Right ventricle myocardium inferior (tissue), 1 donor: ENCODE measurements around the gene NET1. TPM values are rescaled to one million over a fixed set of nuclear protein-coding genes. Genes with fewer than 3 reads are reported as not detected.
A peak's percentile ranks its signal among the peaks of the same experiment; 100 is the strongest.

Source experiments
- ATAC-seq: fragments of 200-7000 bp; cut with Tn5 transposase; one replicate; pipeline ENCODE4 v1.9.1; 2020; ENCODE audit warnings: mild to moderate bottlenecking, moderate library complexity
- DNase-seq: peaks from one replicate; pipeline ENCODE4 v3.0.0; 2021; ENCODE audit errors: missing footprints
- intact Hi-C: fragments of 100-400 bp; cut with DNase I; formaldehyde crosslinking; loops from one replicate; pipeline ENCODE4 v1.11.0; 2022
- total RNA-seq: library from RNA; stranded (reverse); fragmentation: NEBNext Ultra II Directional; extraction: Animal tissue kit (Norgen Biotek cat#: 25700); gene quantifications from one replicate; pipeline ENCODE4 v1.2.1, GENCODE V29; 2021
- donor health status: DM: no; HTN: yes; CAD: no; lungs with severe emphysema.

Gene NET1
- total RNA-seq, 1 donor from 2014 or later, result 16.2 TPM

- ATAC-seq (peak; percentile 48), DNase-seq (no peak)
- intact Hi-C loops, result loop anchor here (5.0 kb wide), 1 partner anchor 587 kb away; no protein-coding TSS in a partner anchor
Observed at GRCh38 chr10:5434017-5434753, 21.8 kb downstream of the NET1 start.

- intact Hi-C loops, result no loop called here
- ATAC-seq (no peak), DNase-seq (no peak)
Observed at GRCh38 chr10:5435328-5435727, 23.0 kb downstream of the NET1 start.

GRCh38 chr10:5440206-5440605, 27.8 kb downstream of the NET1 start:
- intact Hi-C loops, result loop anchor here (5.0 kb wide), 1 partner anchor 432 kb away; no protein-coding TSS in a partner anchor
- ATAC-seq, result no peak

GRCh38 chr10:5441106-5441505, 28.7 kb downstream of the NET1 start:
- ATAC-seq (no peak), DNase-seq (no peak)
- intact Hi-C loops, result loop anchor here (5.0 kb wide), 1 partner anchor 431 kb away; no protein-coding TSS in a partner anchor

More at GRCh38 chr10:5440206-5440605, 27.8 kb downstream of the NET1 start:
- DNase-seq, result no peak

- no peak for ATAC-seq
- no peak for DNase-seq
- intact Hi-C loops, result loop anchor here (1.0 to 5.0 kb wide), 2 partner anchors 181 to 430 kb away; no protein-coding TSS in a partner anchor
Observed at GRCh38 chr10:5442065-5442989, 30.0 kb downstream of the NET1 start.

GRCh38 chr10:5442990-5443370, 30.6 kb downstream of the NET1 start:
- no peak for ATAC-seq
- DNase-seq, result no peak
- intact Hi-C loops, result loop anchor here (1.0 to 5.0 kb wide), 2 partner anchors 180 to 429 kb away; no protein-coding TSS in a partner anchor

GRCh38 chr10:5443429-5443828, 31.1 kb downstream of the NET1 start:
- no peak for ATAC-seq
- no peak for DNase-seq
- intact Hi-C loops, result loop anchor here (5.0 kb wide), 1 partner anchor 429 kb away; no protein-coding TSS in a partner anchor

GRCh38 chr10:5445006-5445405, 32.6 kb downstream of the NET1 start:
- DNase-seq (no peak), ATAC-seq (no peak)
- intact Hi-C loops, result loop anchor here (5.0 kb wide), 1 partner anchor 102 kb away; no protein-coding TSS in a partner anchor

GRCh38 chr10:5446390-5446926, 34.1 kb downstream of the NET1 start:
- peak; percentile 96 for ATAC-seq
- intact Hi-C loops, result loop anchor here (5.0 kb wide), 1 partner anchor 101 kb away; no protein-coding TSS in a partner anchor

GRCh38 chr10:5447056-5447455, 34.7 kb downstream of the NET1 start:
- no peak for DNase-seq
- no peak for ATAC-seq
- intact Hi-C loops, result loop anchor here (5.0 kb wide), 1 partner anchor 100 kb away; no protein-coding TSS in a partner anchor

More at GRCh38 chr10:5446390-5446926, 34.1 kb downstream of the NET1 start:
- peak; percentile 95 for DNase-seq

GRCh38 chr10:5447611-5448071, 35.3 kb downstream of the NET1 start:
- intact Hi-C loops, result loop anchor here (5.0 kb wide), 1 partner anchor 100 kb away; no protein-coding TSS in a partner anchor
- ATAC-seq, result no peak
- DNase-seq, result no peak

- ATAC-seq (no peak), DNase-seq (no peak)
- intact Hi-C loops, result loop anchor here (5.0 kb wide), 1 partner anchor 99 kb away; no protein-coding TSS in a partner anchor
Observed at GRCh38 chr10:5448333-5449001, 36.1 kb downstream of the NET1 start.

GRCh38 chr10:5449227-5449626, 36.9 kb downstream of the NET1 start:
- intact Hi-C loops, result loop anchor here (5.0 kb wide), 1 partner anchor 98 kb away; no protein-coding TSS in a partner anchor
- no peak for DNase-seq
- no peak for ATAC-seq

- ATAC-seq, result peak; percentile 51
- intact Hi-C loops, result loop anchor here (5.0 kb wide), 1 partner anchor 97 kb away; no protein-coding TSS in a partner anchor
- DNase-seq, result no peak
Observed at GRCh38 chr10:5449823-5450222, 37.5 kb downstream of the NET1 start.

GRCh38 chr10:5450605-5451384, 38.4 kb downstream of the NET1 start:
- ATAC-seq, result no peak
- intact Hi-C loops, result no loop called here
- no peak for DNase-seq

- DNase-seq (no peak), ATAC-seq (no peak)
- intact Hi-C loops, result no loop called here
Observed at GRCh38 chr10:5453749-5454489, 41.6 kb downstream of the NET1 start.

- DNase-seq (no peak), ATAC-seq (no peak)
- intact Hi-C loops, result no loop called here
Observed at GRCh38 chr10:5456563-5456962, 44.2 kb downstream of the NET1 start.
